Measurements from ENCODE around the gene SPC24.
"Not testable (repeated sequence)": the region's sequence is repeated elsewhere in the genome, so short reads cannot be mapped to it uniquely, and the experiment has no call there.

Gene SPC24

DNA sequence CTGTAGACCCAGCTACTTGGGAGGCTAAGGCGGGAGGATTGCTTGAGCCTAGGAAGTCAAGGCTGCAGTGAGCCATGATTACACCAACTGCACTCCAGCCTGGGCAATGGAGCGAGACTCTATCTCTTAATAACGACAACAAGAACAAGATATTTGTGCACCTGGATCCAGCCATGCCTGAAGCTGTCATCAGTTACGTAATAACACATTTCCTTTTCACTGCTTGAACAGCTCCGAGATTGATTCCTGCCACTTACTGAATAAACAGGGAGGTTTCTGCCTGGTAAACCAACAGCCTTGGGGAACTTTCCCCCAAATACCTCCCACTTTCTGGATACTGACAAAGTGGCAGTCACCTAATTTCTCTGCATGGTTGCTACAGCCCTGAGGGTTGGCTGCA lies 36.4 kb upstream of the SPC24 start:
- no peak for DNase-seq (ENCODE audit: low spot score)

DNA sequence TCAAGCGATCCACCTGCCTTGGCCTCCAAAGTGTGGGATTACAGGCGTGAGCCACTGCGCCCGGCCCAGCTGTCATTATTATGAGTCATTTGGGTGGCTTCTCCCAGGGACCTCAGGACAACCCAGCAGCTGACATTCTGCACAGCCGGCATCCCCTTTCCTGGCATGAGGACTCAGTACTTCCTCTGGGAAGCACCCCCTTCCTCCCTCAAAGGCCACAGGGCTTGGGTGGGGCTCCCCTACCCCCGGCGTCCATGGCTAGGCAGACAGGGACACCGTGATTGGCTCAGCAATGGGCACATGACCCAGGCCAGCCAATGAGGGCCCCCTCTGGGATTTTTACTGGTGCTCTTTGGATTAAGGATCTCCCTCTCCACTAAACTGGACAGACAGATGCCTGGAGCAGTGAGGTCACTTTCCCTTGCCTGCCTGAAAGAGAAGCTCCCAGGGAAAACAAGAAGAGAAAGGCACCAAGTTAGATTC lies 35.7 kb upstream of the SPC24 start:
- peak; percentile 64 for DNase-seq (ENCODE audit: low spot score)

DNA sequence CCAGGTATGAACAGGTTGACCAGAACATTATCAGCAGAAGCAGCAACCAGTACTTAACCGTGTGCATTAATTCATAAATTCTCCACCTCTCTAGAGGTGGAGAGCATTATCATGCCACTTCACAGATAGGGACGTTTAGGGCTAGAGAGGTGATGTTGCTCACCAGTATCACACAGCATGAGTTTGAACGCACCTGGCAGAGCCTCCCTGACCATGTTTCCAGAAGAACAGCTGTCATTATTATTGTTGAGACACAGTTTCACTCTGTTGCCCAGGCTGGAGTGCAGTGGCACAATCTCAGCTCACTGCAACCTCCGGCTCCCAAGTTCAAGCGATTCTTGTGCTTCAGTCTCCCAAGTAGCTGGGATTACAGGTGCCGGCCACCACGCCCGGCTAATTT lies 34.9 kb upstream of the SPC24 start:
- DNase-seq (ENCODE audit: low spot score), result no peak

DNA sequence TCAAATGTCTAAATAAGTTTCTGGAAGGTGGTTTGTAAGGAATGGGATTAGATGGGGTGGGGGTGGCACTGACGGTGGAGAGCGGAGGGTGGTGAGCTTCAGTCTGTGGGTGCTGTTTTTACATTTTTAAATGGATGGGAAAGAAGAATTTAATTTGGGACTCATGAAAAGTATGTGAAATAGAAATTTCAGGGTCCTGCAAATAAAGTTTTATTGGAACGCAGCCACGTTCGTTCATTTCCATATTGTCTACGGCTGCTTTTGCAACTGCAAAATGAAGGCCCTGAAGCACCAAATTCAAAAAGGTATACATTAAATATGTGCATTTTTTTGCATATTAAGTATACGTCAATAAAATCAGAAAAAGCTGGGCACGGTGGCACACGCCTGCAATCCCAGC lies 31.9 kb upstream of the SPC24 start:
- DNase-seq (ENCODE audit: low spot score), result no peak

DNA sequence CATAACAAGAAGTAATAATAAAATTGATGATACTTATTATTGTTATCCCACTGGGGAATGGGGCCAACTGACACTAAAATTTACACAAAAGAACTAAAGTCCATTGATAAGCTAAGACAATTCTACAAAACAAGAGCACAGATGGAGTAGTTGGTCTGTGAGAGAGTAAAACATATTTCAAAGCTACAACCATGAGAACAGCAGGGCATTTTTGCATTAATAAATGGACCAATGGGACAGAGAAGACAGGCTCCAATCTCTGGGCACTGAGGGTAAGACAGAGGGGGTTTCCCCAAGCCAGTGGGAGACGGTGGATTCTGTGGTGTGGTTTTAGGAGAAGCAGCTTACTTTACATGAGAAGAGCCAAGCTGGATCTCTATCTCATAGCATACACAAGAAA lies 27.4 kb upstream of the SPC24 start:
- DNase-seq (ENCODE audit: low spot score), result no peak

DNA sequence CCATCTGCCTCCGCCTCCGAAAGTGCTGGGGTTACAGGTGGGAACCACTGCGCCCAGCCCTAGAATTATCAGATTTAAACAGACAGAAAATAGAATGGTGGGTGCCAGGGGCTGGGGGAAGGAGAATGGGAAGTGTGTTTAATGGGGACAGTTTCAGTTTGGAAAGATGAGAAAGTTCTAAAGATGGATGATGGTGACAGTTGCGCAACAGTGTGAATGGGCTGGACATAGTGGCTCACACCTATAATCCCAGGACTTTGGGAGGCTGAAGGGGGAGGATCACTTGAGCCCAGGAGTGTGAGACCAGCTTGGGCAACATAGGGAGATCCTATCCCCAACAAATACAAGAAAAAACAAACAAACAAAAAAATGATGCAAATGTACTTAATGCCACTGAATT lies 25.9 kb upstream of the SPC24 start:
- DNase-seq (ENCODE audit: low spot score), result no peak

DNA sequence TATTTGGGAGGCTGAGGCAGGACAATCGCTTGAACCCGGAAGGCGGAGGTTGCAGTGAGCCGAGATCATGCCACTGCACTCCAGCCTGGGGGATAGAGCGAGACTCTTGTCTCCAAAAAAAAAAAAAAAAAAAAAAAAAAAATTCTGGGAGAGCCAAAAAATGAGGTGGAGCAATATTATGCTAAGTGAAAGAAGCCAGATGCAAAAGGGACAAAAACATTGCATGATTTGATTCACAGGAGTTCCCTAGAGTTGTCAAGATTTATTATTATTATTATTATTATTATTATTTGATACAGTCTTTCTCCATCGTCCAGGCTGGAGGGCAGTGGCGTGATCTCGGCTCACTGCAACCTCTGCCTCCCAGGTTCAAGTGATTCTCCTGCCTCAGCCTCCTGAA lies 25.4 kb upstream of the SPC24 start:
- not testable (repeated sequence) for DNase-seq (ENCODE audit: low spot score)

DNA sequence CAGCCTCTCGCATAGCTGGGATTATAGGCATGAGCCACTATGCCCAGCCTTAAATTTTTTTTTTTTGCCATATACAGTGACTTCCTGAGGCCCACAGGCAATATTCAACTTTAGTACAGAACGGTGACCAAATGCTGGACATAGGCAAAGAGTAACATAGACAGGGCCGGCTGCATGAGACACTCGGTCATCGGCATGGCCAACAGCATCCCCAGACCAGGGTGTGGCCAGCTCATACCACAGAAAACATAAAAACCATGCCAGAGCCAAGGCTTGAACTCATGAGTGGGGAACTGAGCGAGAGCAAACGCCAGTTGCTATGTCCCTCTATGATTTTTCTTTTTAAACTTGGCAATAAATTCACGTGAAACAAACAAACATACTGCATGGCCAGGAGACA lies 24.8 kb upstream of the SPC24 start:
- DNase-seq (ENCODE audit: low spot score), result no peak

DNA sequence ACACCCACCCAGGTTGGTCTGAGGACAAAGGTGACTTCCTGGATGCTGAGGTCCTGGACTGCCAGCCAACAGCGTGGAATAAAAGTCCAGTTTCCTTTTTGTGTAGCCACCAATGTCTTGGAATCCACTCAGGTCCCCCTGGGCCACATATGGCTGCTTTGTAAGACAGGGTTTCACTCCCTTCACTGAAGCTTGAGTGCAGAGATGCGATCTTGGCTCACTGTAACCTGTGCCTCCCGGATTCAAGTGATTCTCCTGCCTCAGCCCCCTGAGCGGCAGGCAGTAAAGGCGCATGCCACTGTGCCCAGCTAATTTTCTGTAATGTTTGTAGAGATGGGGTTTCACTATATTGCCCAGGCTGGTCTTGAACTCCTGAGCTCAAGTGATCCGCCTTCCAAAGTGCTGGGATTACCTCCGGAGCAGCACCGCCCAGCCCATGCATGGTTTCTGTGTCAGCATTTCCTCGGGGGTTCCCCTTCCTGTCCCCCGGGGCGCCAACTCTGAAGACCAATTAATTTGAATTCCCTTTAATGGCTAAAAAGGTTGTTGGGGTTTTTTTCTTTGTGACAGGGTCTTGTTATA lies 24.2 kb upstream of the SPC24 start:
- no peak for DNase-seq (ENCODE audit: low spot score)

DNA sequence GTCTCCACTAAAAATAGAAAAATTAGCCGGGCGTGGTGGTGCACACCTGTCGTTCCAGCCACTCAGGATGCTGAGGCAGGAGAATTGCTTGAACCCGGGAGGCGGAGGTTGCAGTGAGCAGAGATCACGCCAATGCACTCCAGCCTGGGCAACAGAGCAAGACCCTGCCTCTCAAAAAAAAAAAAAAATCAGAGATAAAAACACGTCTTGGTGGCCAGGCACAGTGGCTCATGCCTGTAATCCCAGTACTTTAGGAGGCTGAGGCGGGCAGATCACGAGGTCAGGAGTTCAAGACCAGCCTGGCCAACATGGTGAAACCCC lies 23.5 kb upstream of the SPC24 start:
- DNase-seq (ENCODE audit: low spot score), result not testable (repeated sequence)

DNA sequence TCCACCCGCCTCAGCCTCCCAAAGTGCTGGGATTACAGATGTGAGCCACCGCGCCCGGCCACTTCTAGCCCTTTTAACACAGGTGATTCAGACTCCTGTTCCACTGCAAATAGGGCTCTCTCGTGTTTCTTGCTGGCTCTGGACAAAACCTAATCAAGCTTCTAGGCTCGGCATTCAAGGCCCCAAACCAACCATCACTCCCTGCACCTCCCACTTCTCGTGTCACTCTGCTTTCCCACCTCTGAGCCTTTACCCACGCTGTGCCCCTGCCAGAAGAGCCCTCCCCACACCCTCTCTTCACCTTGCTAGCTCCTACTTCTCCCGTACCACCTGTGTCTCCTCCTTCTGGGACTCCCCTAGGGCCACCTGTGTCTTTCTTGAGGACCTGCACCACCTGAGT lies 22.0 kb upstream of the SPC24 start:
- DNase-seq (ENCODE audit: low spot score), result no peak

DNA sequence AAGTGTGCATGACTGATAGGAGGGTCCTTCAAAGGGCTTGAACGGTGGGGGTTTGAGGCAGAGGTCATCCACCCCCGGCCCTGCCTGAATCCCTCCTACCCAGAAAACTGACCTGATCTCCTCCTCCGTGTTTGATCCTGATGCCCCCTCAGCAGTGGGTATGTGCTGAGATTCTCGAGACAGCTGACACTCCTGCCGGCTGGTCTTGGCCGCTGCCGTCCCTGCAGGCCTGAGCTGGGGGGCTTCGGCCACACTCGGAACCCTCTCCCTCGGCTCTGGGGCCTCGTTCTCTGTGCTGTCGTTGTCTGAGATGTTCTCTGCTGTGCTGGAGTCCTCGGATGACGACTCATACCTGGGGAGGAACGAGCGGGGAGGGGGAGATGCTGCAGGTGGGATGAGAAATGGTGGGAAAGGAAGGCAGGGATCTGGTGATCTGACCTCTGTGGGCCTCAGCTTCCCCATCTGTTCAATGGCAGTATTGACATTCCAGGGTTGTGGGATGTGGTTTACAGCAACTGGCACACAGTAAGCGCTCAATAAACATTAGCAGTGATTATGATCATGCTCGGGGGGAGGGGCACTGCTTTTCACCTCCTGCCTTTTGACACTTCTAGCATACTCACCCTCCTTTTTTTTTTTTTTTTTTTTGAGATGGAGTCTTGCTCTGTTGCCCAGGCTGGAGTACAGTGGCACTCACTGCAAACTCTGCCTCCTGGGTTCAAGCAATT lies 21.0 kb upstream of the SPC24 start:
- DNase-seq (ENCODE audit: low spot score), result no peak

DNA sequence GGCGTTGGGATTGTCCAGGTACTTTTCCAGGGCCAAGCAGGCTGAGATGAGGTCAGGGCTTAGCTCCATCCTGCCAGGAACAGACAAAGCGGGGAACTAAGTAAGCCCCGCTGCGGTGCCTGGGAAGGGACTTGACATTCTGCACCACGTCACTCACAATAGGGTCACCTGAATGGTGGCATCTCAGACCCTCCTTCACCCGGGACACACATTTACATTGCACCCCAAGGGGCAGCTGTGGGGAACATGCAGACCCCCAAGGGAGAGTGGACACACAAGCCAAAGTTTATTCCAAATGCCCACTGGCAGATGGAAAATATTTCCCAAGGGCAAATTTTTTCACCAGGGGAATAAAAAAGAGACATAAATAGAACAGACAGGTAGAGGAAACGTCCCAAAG lies 20.3 kb upstream of the SPC24 start:
- no peak for DNase-seq (ENCODE audit: low spot score)

DNA sequence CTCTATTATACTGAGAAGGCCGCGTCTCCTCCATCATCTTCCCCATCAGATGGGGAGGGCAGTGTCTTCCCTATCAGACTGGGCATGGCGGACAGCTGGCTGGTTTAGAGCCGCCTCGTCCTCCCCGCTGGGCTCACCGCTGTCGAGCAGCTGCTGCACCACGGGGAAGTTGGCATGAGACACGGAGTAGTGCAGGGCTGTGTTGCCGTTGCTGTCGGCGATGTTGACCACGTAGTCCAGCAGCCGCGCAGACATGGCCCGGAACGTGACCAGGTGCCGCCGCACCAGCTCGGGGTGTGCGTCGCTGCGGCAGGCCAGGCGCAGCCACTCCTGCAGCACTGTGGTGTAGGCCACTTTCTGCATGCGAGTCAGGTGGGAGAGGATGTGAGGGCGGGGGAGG lies 18.8 kb upstream of the SPC24 start:
- no peak for DNase-seq (ENCODE audit: low spot score)

DNA sequence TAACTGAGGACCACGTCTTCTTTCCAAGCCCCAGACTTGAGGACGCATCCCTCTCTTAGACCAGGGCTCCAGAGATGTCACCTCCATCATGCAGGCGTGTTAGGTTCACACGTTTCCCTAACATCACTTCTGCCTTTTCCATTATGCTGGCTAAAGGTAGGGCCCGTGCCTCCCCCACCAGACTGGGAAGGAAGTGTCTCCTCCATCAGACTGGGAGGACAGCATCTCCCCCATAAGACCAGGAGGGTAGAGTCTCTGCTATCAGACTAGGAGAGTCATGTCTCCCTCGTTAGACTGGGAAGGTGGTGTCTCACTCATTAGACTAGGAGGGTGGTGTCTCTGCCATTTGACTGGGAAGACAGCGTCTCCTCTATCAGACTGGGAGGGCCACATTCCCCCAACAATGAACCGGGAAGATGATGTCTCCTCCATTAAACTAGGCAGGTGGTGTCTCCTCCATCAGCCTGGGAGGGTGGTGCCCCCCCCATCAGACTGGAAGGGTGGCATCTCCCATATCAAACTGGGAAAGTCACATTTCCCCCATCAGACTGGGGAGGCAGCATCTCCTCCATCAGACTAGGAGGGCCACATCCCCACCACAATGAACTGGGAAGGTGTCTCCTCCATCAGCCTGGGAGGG lies 18.1 kb upstream of the SPC24 start:
- DNase-seq (ENCODE audit: low spot score), result no peak

DNA sequence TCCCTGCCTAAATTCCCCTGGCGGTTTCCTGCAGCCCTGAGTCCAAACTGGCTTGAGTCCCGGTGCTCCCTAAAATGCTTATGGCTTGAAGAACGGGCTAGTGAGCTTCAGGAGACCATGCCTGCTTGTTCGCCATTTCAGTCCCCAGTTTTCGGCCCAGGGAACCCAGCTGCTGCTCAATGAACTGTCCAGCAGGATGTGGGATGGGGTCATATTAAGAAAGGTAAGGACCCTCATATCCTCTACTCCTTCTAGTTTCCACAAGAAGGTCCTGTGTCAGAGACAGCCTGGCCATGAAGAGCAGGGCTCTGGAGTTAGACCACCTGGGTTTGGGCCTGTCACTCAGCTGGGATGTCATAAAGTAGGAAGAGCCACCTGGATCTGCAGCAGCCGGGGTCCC lies 17.0 kb upstream of the SPC24 start:
- DNase-seq (ENCODE audit: low spot score), result no peak

DNA sequence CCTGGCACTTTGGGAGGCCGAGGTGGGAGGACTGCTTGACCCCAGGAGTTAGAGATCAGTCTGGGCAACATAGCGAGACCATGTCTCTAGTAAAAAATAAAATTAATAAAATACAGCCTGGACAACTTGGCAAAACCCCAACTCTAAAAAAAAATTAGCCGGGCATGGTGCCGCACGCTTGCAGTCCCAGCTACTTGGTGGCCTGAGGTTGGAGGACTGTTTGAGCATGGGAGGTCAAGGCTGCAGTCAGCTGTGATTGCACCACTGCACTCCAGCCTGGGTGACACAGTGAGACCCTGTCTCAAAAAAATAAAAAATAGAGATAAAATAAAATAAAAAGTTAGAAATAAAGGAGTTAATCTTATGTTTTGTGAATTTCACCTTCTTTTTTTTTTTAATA lies 15.6 kb upstream of the SPC24 start:
- no peak for DNase-seq (ENCODE audit: low spot score)

DNA sequence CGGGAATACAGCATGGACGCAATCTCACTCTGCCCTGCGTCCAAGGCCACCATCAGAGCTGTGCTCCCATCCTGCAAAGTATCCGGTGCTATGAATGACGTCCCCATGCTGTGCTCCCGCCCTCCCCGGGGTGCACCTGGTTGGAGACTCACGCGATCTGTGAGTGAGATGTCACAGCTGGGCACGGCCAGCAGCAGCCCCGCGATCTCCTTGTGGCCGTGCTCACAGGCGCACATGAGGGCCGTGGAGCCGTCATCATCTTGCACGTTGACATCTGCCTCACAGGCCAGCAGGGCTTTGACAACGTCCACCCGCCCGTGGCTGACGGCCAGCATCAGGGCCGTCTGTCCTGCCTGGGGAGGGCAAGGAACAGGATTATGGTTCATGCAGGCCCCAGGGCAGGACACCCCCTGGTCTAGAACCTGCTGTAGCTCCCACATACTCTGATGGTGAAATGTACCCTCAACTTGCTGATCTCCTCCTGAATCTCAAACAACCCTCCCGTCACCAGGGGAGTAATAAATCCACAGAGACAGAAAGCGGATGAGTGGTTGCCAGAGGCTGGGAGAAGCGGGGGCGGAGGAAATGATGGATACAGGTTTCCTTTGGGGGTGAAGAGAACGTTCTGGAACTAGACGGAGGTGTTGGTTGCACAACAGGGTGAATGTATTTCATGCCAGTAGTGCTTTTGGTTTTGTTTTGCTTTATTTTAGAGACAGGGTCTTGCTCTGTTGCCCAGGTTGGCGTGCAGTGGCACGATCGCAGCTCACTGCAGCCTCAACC lies 14.5 kb upstream of the SPC24 start:
- DNase-seq (ENCODE audit: low spot score), result no peak

DNA sequence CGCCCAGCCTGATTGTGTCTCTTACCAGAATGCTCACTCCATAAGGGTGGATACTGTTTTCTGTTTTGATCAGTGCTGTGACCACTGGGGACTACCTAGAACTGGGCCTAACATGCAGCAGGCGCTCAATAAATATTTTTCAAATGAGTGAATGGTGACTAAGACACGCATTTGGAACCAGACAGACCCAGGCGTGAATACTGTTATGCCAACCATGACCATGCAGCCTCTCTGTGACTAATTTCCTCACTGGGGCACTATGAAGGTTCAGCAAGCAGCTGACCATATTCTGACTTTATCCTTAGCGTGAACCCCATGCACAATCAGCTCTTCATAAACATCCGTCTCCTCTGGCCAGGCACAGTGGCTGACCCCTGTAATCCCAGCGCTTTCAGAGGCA lies 13.0 kb upstream of the SPC24 start:
- DNase-seq (ENCODE audit: low spot score), result no peak

DNA sequence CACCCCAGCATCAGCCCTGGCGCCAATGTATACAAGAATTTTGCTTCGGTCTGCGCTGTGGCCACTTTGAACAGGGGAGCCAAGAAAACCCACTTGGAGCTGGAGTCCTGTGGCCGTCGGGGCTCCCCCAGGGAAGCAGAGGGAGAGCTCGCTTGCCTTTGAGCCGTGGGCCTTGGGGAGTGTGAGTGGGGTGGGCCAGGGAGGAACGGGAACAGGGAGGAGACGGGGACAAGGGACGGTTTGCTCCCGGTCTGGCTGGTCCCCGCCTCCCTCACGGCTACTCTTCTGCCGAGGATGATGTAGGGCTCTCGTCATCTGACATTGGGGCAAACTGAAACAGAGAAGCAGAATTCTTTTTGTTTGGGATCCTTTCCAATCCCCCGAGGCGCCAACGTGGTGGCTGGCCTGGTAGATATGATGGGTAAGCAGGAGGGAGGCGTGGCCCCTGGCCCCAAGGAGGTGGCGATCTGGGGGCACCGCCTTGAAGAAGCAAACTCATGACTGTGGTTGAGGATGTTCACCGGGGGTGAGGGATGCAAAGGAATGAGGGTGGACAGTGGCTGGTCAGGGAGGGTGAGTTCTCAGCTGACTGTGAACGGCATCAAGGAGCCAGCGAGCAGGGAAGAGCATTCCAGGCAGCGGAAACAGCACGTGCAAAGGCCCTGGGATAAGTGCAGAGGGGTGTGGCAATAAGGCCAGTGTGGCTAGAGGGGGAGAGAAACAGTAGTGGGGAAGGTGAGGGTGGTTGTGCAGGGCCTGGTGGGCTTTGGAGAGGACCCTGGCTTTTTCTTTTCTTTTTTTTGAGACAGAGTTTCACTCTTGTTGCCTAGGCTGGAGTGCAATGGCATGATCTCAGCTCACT lies 10.9 kb upstream of the SPC24 start:
- no peak for DNase-seq (ENCODE audit: low spot score)

DNA sequence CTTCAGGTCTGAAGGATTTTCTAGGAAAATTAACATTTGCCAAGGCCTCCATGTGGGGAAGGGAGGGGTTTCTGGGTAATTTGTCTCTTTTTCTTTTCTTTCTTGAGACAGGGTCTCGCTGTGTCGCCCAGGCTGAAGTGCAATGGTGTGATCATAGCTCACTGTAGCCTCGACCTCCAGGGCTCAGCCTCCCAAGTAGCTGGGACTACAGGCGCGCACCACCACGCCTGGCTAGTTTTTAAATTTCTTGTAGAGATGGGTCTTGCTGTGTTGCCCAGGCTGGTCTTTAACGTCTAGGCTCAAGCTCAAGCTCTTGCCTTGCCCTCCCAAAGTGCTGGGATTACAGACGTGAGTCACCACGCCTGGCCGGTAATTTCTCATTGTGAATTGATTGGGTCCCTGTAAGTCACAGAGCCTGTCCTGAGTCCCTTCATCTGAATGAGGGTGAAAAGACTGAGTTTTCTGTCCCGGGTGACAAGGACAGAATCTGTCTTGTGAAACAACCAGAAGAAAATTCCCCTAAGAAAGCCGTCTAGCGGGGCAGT lies 10.0 kb upstream of the SPC24 start:
- no peak for DNase-seq (ENCODE audit: low spot score)
